Bronchial epithelial cell (primary cell): Measurements from ENCODE around the gene PROCR. TPM values are rescaled to one million over a fixed set of nuclear protein-coding genes. Genes with fewer than 3 reads are reported as not detected.
"Not testable (repeated sequence)": the region's sequence is repeated elsewhere in the genome, so short reads cannot be mapped to it uniquely, and the experiment has no call there.

ENCODE experiments used
- DNase-seq: peaks from one replicate; pipeline ENCODE4 v3.0.0-alpha.2; 2010; ENCODE audit warnings: low read depth
- FAIRE-seq: peaks from 2 replicates; lab custom pipeline; 2011; peaks lifted over from hg19 to GRCh38; lab: Jason Lieb, UNC
- H3K27me3 ChIP-seq: 2 replicates; pipeline ENCODE4 v1.5.1; 2011; ENCODE audit warnings: low read length; ENCODE audit not compliant: control insufficient read depth, insufficient read depth
- H3K36me3 ChIP-seq: 2 replicates; pipeline ENCODE4 v1.5.1; 2011; ENCODE audit warnings: low read length; ENCODE audit not compliant: control insufficient read depth, insufficient read depth
- H3K4me3 ChIP-seq: 2 replicates; pipeline ENCODE4 v1.5.1; 2011; ENCODE audit warnings: mild to moderate bottlenecking, low read depth, low read length, control low read depth
- CTCF ChIP-seq: IDR thresholded peaks from 2 replicates; pipeline ENCODE4 v1.5.1; 2011; ENCODE audit warnings: mild to moderate bottlenecking, moderate library complexity, low read length, control low read depth, inconsistent platforms; ENCODE audit not compliant: insufficient read depth, severe bottlenecking
- total RNA-seq: library from RNA; depleted of rRNA; stranded (reverse); fragments of >200 nt; gene quantifications from 2 replicates; pipeline ENCODE4 v1.2.1, GENCODE V29; 2014

PROCR gene
- total RNA-seq, 1 donor from 2014 or later = 127 TPM

- no peak overlapping the region for H3K4me3 ChIP-seq
- FAIRE-seq (no peak), DNase-seq (peak; percentile 90)
- H3K36me3 ChIP-seq = no peaks in the 10 kb centered on the region
- no peak for TF ChIP-seq CTCF
- no peaks in the 10 kb centered on the region for H3K27me3 ChIP-seq
Observed at GRCh38 chr20:35200267-35200666, 28.4 kb downstream of the PROCR start.

- H3K4me3 ChIP-seq, H3K27me3 ChIP-seq, FAIRE-seq, H3K36me3 ChIP-seq, DNase-seq: not testable (repeated sequence)
Observed at GRCh38 chr20:35201467-35201866, 29.6 kb downstream of the PROCR start.

- H3K4me3 ChIP-seq = no peak overlapping the region
- H3K36me3 ChIP-seq = no peaks in the 10 kb centered on the region
- no peak for DNase-seq
- TF ChIP-seq CTCF = no peak
- H3K27me3 ChIP-seq = no peaks in the 10 kb centered on the region
- FAIRE-seq = no peak
Observed at GRCh38 chr20:35206802-35207201, 34.9 kb downstream of the PROCR start.

GRCh38 chr20:35207950-35208611 is 36.2 kb downstream of the PROCR start:
- FAIRE-seq = no peak
- no peak overlapping the region for H3K4me3 ChIP-seq
- peak; percentile 70 for DNase-seq
- no peaks in the 10 kb centered on the region for H3K27me3 ChIP-seq
- no peaks in the 10 kb centered on the region for H3K36me3 ChIP-seq
- peak; percentile 58 for TF ChIP-seq CTCF

- DNase-seq = peak; percentile 96
- TF ChIP-seq CTCF = no peak
- FAIRE-seq = no peak
Observed at GRCh38 chr20:35215066-35215956, 43.4 kb downstream of the PROCR start.

GRCh38 chr20:35216541-35216940 is 44.7 kb downstream of the PROCR start:
- H3K36me3 ChIP-seq = no peaks in the 10 kb centered on the region
- no peak for TF ChIP-seq CTCF
- FAIRE-seq (no peak), DNase-seq (peak; percentile 36)
- no peak overlapping the region for H3K4me3 ChIP-seq
- no peaks in the 10 kb centered on the region for H3K27me3 ChIP-seq

More at GRCh38 chr20:35215066-35215956, 43.4 kb downstream of the PROCR start:
- Histone ChIP-seq H3K36me3 (no peaks in the 10 kb centered on the region), H3K27me3 (no peaks in the 10 kb centered on the region), H3K4me3 (no peak overlapping the region)
